ENCODE results near the gene ARHGEF7. TPM values are rescaled to one million over a fixed set of nuclear protein-coding genes. Genes with fewer than 3 reads are reported as not detected.
"Not testable (repeated sequence)": the region's sequence is repeated elsewhere in the genome, so short reads cannot be mapped to it uniquely, and the experiment has no call there.

Gene ARHGEF7
- total RNA-seq, 2 donors from 2014 or later = 57.9 to 97.3 TPM

DNA sequence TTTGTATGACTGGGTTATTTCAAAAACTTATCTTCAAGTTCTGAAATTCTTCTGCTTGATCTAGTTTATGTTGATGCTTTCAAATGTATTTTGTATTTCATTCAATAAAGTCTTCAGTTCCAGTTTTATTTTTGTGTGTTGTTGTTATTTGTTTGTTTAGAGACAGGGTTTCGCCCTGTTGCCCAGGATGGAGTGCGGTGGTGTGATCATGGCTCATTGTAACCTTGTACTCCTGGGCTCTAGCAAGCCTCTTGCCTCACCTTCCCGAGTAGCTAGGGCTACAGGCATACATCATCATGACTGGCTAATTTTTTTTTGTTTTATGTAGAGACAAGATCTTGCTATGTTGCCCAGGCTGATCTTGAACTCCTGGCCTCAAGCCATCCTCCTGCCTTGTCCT lies 40.3 kb upstream of the ARHGEF7 start:
- intact Hi-C loops (cut with DNase I) = no loop called here
- no peak overlapping the region for H3K4me3 ChIP-seq
- no peaks in the 10 kb centered on the region for H3K4me1 ChIP-seq (replicated peaks)
- no peak overlapping the region for H3K27ac ChIP-seq
- H3K9me3 ChIP-seq = no peaks in the 10 kb centered on the region
- H3K27me3 ChIP-seq (replicated peaks; ENCODE audit: insufficient read depth) = no peaks in the 10 kb centered on the region
- TF ChIP-seq POLR2A (IDR thresholded peaks at IDR 0.05) = no peak
- no peak for TF ChIP-seq POLR2AphosphoS5 (IDR thresholded peaks at IDR 0.05)
- TF ChIP-seq, protein P1, sequence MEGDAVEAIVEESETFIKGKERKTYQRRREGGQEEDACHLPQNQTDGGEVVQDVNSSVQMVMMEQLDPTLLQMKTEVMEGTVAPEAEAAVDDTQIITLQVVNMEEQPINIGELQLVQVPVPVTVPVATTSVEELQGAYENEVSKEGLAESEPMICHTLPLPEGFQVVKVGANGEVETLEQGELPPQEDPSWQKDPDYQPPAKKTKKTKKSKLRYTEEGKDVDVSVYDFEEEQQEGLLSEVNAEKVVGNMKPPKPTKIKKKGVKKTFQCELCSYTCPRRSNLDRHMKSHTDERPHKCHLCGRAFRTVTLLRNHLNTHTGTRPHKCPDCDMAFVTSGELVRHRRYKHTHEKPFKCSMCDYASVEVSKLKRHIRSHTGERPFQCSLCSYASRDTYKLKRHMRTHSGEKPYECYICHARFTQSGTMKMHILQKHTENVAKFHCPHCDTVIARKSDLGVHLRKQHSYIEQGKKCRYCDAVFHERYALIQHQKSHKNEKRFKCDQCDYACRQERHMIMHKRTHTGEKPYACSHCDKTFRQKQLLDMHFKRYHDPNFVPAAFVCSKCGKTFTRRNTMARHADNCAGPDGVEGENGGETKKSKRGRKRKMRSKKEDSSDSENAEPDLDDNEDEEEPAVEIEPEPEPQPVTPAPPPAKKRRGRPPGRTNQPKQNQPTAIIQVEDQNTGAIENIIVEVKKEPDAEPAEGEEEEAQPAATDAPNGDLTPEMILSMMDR (IDR thresholded peaks at IDR 0.05) = no peak
- DNase-seq (ENCODE audit: low spot score) = no peak
- H3K36me3 ChIP-seq = no peaks in the 10 kb centered on the region
- WGBS = 97% methylated on average over 3 of the region's 3 CpGs

DNA sequence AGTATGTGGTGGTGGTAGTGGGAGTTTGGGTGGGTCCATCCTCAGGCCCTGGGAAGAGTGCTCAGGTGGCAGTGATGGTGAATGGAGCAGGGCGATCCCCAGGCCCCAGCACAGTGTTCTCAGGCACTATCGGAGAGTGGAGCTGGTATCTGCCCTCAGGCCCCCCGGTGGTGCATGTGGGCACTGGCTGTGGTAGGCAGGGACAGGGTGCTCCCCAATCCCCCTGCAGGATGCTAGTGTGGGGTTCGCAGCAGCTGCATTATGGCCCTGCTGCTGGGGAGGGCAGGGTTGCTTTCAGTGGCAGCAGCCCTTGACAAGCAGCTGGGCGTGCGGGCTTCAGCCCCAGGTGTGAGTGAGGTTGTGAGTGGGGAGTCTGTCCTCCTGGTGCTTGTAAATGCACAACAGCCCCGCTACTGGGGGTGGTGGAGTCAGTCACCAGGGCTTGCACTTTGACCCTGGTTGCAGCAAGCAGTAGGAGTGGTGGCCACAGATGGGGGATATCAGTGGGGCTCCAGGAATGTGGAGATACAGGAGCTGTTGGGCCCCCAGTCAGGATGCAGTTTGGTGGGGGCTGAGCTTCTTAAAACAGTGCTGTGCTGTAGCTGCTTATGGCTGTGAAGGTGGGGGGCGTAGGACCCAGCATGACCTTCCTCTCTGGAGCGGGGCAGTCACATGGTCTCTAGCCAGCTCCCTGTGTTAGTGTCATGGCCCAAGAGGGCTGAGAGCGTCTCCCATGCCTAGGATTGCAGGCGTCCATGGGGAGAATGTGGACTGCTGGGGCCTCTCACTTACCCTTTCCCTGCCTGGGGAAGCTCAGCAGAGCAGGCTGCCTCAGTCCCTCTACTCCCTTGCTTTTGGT lies 38.7 kb upstream of the ARHGEF7 start:
- intact Hi-C loops (cut with DNase I) = no loop called here
- Histone ChIP-seq H3K36me3 (no peaks in the 10 kb centered on the region), H3K4me3 (no peak overlapping the region), H3K27me3 (replicated peaks; ENCODE audit: insufficient read depth) (no peaks in the 10 kb centered on the region), H3K4me1 (replicated peaks) (no peaks in the 10 kb centered on the region), H3K27ac (no peak overlapping the region), H3K9me3 (no peaks in the 10 kb centered on the region)
- TF ChIP-seq, protein P1 (IDR thresholded peaks at IDR 0.05) = no peak
- TF ChIP-seq POLR2A (IDR thresholded peaks at IDR 0.05) (no peak), POLR2AphosphoS5 (IDR thresholded peaks at IDR 0.05) (no peak)
- 88% methylated on average over 11 of the region's 11 CpGs for WGBS
- DNase-seq (ENCODE audit: low spot score) = no peak

DNA sequence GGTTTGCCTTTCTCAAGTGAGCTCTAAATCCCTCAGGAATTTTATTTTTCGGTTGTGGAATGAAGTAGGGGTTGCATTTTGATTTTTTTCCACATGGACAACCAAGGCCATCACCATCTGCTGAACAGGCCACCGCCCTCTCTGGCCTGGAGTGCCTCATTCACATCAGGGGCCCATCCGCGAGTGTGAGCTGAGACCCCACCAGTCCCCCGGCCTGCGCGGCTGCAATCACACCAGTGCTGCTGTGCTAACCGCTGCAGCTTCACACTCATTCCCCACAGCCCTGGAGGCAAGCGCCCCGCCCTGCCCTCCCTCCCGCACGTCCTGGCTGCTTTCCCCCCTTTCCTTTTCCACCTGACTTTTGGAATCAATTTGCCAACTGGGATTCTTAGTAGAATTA lies 35.7 kb upstream of the ARHGEF7 start:
- WGBS = 86% methylated on average over 12 of the region's 12 CpGs
- intact Hi-C loops (cut with DNase I) = no loop called here
- TF ChIP-seq POLR2A (IDR thresholded peaks at IDR 0.05) = no peak
- Histone ChIP-seq H3K9me3 (no peaks in the 10 kb centered on the region), H3K36me3 (no peaks in the 10 kb centered on the region), H3K27ac (no peak overlapping the region), H3K4me1 (replicated peaks) (no peaks in the 10 kb centered on the region), H3K27me3 (replicated peaks; ENCODE audit: insufficient read depth) (no peaks in the 10 kb centered on the region), H3K4me3 (no peak overlapping the region)
- no peak for DNase-seq (ENCODE audit: low spot score)

DNA sequence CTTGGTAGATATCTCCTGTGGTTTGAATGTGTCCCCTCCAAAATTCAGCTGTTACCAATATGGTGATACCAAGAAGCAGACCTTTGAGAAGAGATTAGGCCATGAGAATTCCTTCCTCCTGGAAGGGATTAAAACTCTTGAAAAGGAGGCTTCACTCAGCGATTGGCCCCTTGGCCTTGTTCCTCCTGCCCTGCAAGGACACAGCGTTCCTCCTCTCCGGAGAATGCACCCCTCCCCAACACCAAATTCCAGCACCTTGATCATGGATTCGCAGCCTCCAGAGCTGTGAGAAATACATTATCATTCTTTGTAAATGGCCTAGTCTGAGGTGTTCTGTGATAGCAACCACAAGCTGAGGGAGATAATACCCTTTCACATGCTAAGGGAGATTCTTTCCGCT lies 34.5 kb upstream of the ARHGEF7 start:
- Histone ChIP-seq H3K36me3 (no peaks in the 10 kb centered on the region), H3K4me3 (no peak overlapping the region), H3K27ac (no peak overlapping the region), H3K9me3 (no peaks in the 10 kb centered on the region), H3K4me1 (replicated peaks) (no peaks in the 10 kb centered on the region), H3K27me3 (replicated peaks; ENCODE audit: insufficient read depth) (no peaks in the 10 kb centered on the region)
- intact Hi-C loops (cut with DNase I) = no loop called here
- TF ChIP-seq POLR2AphosphoS5 (IDR thresholded peaks at IDR 0.05) (no peak), POLR2A (IDR thresholded peaks at IDR 0.05) (no peak)
- TF ChIP-seq, protein P1 (IDR thresholded peaks at IDR 0.05) = no peak
- no peak for DNase-seq (ENCODE audit: low spot score)
- WGBS = 55% methylated on average over 5 of the region's 5 CpGs

DNA sequence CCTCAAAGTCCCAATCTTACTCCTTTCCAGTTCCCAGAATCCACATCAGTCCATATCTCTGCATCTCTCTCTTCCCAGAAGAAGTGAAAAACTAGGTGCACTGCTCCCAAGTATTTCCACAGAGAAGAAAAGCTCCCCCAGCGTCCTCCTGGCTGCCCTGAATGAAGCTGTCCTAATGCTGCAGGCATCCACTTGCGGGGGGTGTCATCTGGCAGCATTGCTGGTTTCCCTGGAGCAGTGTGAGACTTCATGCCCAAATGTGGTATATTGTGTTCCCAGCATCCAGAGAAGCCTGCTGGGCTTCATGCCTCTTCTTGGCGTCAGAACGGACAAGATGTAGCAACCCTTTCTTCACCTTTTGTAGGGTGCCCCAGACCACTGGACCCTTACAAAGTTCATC lies 32.9 kb upstream of the ARHGEF7 start:
- H3K27me3 ChIP-seq (replicated peaks; ENCODE audit: insufficient read depth) = no peaks in the 10 kb centered on the region
- H3K36me3 ChIP-seq = no peaks in the 10 kb centered on the region
- DNase-seq (ENCODE audit: low spot score) = no peak
- TF ChIP-seq POLR2AphosphoS5 (IDR thresholded peaks at IDR 0.05) = peak; percentile 27
- TF ChIP-seq, protein P1 (IDR thresholded peaks at IDR 0.05) = no peak
- no peak overlapping the region for H3K27ac ChIP-seq
- 62% methylated on average over 4 of the region's 4 CpGs for WGBS
- no peaks in the 10 kb centered on the region for H3K4me1 ChIP-seq (replicated peaks)
- H3K9me3 ChIP-seq = no peaks in the 10 kb centered on the region
- H3K4me3 ChIP-seq = no peak overlapping the region
- intact Hi-C loops (cut with DNase I) = no loop called here

DNA sequence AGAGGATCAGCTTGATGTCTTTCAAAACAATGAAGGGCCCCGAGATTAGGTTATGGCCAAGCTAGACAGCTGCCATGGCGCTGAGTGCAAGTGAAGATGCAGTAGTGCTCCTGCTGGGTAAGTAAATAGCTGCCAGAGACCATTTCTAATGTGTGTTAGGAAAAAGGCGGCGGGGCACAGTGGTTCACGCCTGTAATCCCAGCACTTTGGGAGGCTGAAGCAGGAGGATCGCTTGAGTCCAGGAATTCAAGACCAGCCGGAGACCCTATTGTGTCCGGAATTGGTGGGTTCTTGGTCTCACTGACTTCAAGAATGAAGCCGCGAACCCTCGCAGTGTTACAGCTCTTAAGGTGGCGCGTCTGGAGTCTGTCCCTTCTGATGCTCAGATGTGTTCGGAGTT lies 32.3 kb upstream of the ARHGEF7 start:
- DNase-seq (ENCODE audit: low spot score); H3K27me3 ChIP-seq (replicated peaks; ENCODE audit: insufficient read depth); intact Hi-C loops (cut with DNase I); H3K4me3 ChIP-seq; H3K27ac ChIP-seq; H3K36me3 ChIP-seq; H3K9me3 ChIP-seq; H3K4me1 ChIP-seq (replicated peaks): not testable (repeated sequence)
- 93% methylated on average over 14 of the region's 14 CpGs for WGBS

DNA sequence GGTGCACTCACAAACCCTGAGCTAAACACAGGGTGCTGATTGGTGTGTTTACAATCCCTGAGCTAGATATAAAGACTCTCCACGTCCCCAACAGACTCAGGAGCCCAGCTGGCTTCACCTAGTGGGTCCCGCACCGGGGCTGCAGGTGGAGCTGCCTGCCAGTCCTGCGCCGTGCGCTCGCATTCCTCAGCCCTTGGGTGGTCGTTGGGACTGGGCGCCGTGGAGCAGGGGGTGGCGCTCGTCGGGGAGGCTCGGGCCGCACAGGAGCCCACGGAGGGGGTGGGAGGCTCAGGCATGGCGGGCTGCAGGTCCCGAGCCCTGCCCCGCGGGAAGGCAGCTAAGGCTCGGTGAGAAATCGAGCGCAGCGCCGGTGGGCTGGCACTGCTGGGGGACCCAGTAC lies 31.4 kb upstream of the ARHGEF7 start:
- intact Hi-C loops (cut with DNase I); H3K4me3 ChIP-seq; H3K27me3 ChIP-seq (replicated peaks; ENCODE audit: insufficient read depth); H3K9me3 ChIP-seq; H3K4me1 ChIP-seq (replicated peaks); DNase-seq (ENCODE audit: low spot score); H3K36me3 ChIP-seq; H3K27ac ChIP-seq: not testable (repeated sequence)
- 88% methylated on average over 8 of the region's 25 CpGs for WGBS
